Skeletal muscle cell (primary cell): ENCODE results near the gene HNRNPUL1.

Experiments
- DNase-seq: peaks from one replicate; pipeline ENCODE4 v3.0.0-alpha.2; 2010; ENCODE audit warnings: low read depth
- H3K4me3 ChIP-seq: 2 replicates; pipeline ENCODE4 v1.5.1; 2011; ENCODE audit warnings: low read depth, mild to moderate bottlenecking, control low read depth, low read length, moderate library complexity

The HNRNPUL1 gene

GRCh38 chr19:41304706-41305483 is 40.7 kb downstream of the HNRNPUL1 start:
- DNase-seq, result no peak
- no peak overlapping the region for H3K4me3 ChIP-seq

- H3K4me3 ChIP-seq, result no peak overlapping the region
- DNase-seq, result no peak
These were observed 42.0 kb downstream of the HNRNPUL1 start for GRCh38 chr19:41305927-41306793.

- H3K4me3 ChIP-seq, result no peak overlapping the region
- no peak for DNase-seq
These were observed 43.1 kb downstream of the HNRNPUL1 start for GRCh38 chr19:41307090-41307875.

GRCh38 chr19:41307954-41308449 is 43.8 kb downstream of the HNRNPUL1 start:
- no peak for DNase-seq
- no peak overlapping the region for H3K4me3 ChIP-seq

GRCh38 chr19:41308450-41309179 is 44.4 kb downstream of the HNRNPUL1 start:
- DNase-seq, result no peak
- no peak overlapping the region for H3K4me3 ChIP-seq

GRCh38 chr19:41309180-41310032 is 45.2 kb downstream of the HNRNPUL1 start:
- peak overlapping the region; percentile 80 for H3K4me3 ChIP-seq
- no peak for DNase-seq

GRCh38 chr19:41310033-41310831 is 46.1 kb downstream of the HNRNPUL1 start, which contains the start of gene CCDC97:
Gene CCDC97, plus strand, starts transcription at chr19:41310172. Its CDS starts 139 bp downstream, at chr19:41310311.
- DNase-seq, result no peak
- peak within 1 kb of the TSS; percentile 80 for H3K4me3 ChIP-seq

GRCh38 chr19:41311072-41311471 is 46.9 kb downstream of the HNRNPUL1 start:
- no peak for DNase-seq
- H3K4me3 ChIP-seq, result peak overlapping the region; percentile 80

GRCh38 chr19:41311613-41312012 is 47.4 kb downstream of the HNRNPUL1 start:
- H3K4me3 ChIP-seq, result no peak overlapping the region
- no peak for DNase-seq

GRCh38 chr19:41316306-41316920 is 52.2 kb downstream of the HNRNPUL1 start:
- DNase-seq, result no peak
- no peak overlapping the region for H3K4me3 ChIP-seq

GRCh38 chr19:41318696-41319499 is 54.7 kb downstream of the HNRNPUL1 start:
- DNase-seq, result no peak
- H3K4me3 ChIP-seq, result no peak overlapping the region

GRCh38 chr19:41319500-41320184 is 55.5 kb downstream of the HNRNPUL1 start:
- no peak for DNase-seq

GRCh38 chr19:41320185-41320518 is 56.0 kb downstream of the HNRNPUL1 start:
- no peak for DNase-seq
- no peak overlapping the region for H3K4me3 ChIP-seq

More at GRCh38 chr19:41319500-41320184, 55.5 kb downstream of the HNRNPUL1 start:
- H3K4me3 ChIP-seq, result no peak overlapping the region

- H3K4me3 ChIP-seq, result no peak overlapping the region
- no peak for DNase-seq
These were observed 56.4 kb downstream of the HNRNPUL1 start for GRCh38 chr19:41320568-41320967.

GRCh38 chr19:41321204-41321599 is 57.0 kb downstream of the HNRNPUL1 start:
- no peak overlapping the region for H3K4me3 ChIP-seq
- no peak for DNase-seq
